Small intestine (tissue), 7 donors: ENCODE results near the gene ELK1. TPM values are rescaled to one million over a fixed set of nuclear protein-coding genes. Genes with fewer than 3 reads are reported as not detected.

Experiments used
- DNase-seq, 2 donors: peaks; one replicate each; pipeline versions ENCODE4 v3.0.0 to v3.0.0-alpha.2; 2013
- FAIRE-seq: peaks from 2 replicates; lab custom pipeline; 2012; peaks lifted over from hg19 to GRCh38; lab: Jason Lieb, UNC
- H3K27ac ChIP-seq, 3 donors: one replicate each; pipeline ENCODE4 v1.5.1; 2013; ENCODE audit warnings: low read length in 2 of 3, mild to moderate bottlenecking in 2 of 3, control low read depth in 1 of 3, inconsistent platforms in 1 of 3, low read depth in 1 of 3, moderate library complexity in 1 of 3
- H3K27me3 ChIP-seq, 3 donors: one replicate each; pipeline ENCODE4 v1.6.1; 2013; ENCODE audit warnings: low read length in 3 of 3, inconsistent platforms in 1 of 3; ENCODE audit not compliant: control insufficient read depth in 3 of 3, insufficient read depth in 3 of 3
- H3K36me3 ChIP-seq, 3 donors: one replicate each; pipeline ENCODE4 v1.6.1; 2013; ENCODE audit warnings: low read length in 3 of 3, inconsistent platforms in 1 of 3, low read depth in 1 of 3, mild to moderate bottlenecking in 1 of 3, moderate library complexity in 1 of 3; ENCODE audit not compliant: control insufficient read depth in 3 of 3, insufficient read depth in 2 of 3
- H3K4me1 ChIP-seq, 3 donors: one replicate each; pipeline ENCODE4 v1.6.1; 2013; ENCODE audit warnings: low read length in 2 of 3, inconsistent platforms in 1 of 3, low read depth in 1 of 3, mild to moderate bottlenecking in 1 of 3, moderate library complexity in 1 of 3; ENCODE audit not compliant: control insufficient read depth in 3 of 3, insufficient read depth in 2 of 3
- H3K4me3 ChIP-seq, 3 donors: one replicate each; pipeline ENCODE4 v1.5.1; 2013; ENCODE audit warnings: low read length in 3 of 3, control low read depth in 1 of 3, inconsistent platforms in 1 of 3, low read depth in 1 of 3, mild to moderate bottlenecking in 1 of 3, moderate library complexity in 1 of 3
- H3K9me3 ChIP-seq, 2 donors: one replicate each; pipeline ENCODE4 v1.6.1; 2013; ENCODE audit warnings: low read depth in 1 of 2, low read length in 1 of 2; ENCODE audit not compliant: control insufficient read depth in 2 of 2, insufficient read depth in 1 of 2
- WGBS, 3 donors: extraction: QIAGEN DNeasy Blood & Tissue Kit; methylation state at CpG; one replicate each; pipeline ENCODE4 v1.1.7; 2013; 5-methylcytosine and 5-hydroxymethylcytosine counted together
- polyA plus RNA-seq, 4 donors: library from polyadenylated mRNA; stranded (reverse) in 3 of 4; unstranded in 1 of 4; fragments of 200-250 nt in 3 of 4; fragments of 120-200 nt in 1 of 4; gene quantifications; one replicate each; pipeline versions ENCODE4 v1.2.1 to v1.2.3, GENCODE V29; 2013
- donor health status: healthy with polysubstance abuse.
- donor health status: control.
- donor health status: control.
- donor health status: Bipolar disorder and iron deficiency.
- donor health status: healthy.

ELK1 gene
- polyA plus RNA-seq, 4 donors = 8.7 to 21.9 (median 16.2) TPM

- peaks cover 0 to 4% (median 0%) of the 10 kb centered on the region in 3 donors for H3K4me1 ChIP-seq
- no peak for DNase-seq
- no peak overlapping the region for H3K4me3 ChIP-seq
- no peak for FAIRE-seq
- no peak overlapping the region for H3K27ac ChIP-seq
- peaks cover 0 to 9% (median 0%) of the 10 kb centered on the region in 3 donors for H3K36me3 ChIP-seq
- no peaks in the 10 kb centered on the region for H3K9me3 ChIP-seq
- 73 to 78% (median 73%) methylated on average over 11 of the region's 11 CpGs for WGBS, 3 donors
- no peaks in the 10 kb centered on the region for H3K27me3 ChIP-seq
These were observed 64.1 kb downstream of the ELK1 start for GRCh38 chrX:47586043-47586787.

Other genes with a start within 250 kb of the ELK1 start
- 1 to 10 TPM; 2.9 to 7.2 (median 3.1) TPM for gene ZNF41, start 167.3 kb downstream of the ELK1 start, polyA plus RNA-seq
- 10 to 100 TPM; 43.0 to 92.1 (median 68.6) TPM for gene ARAF, start 89.4 kb downstream of the ELK1 start, polyA plus RNA-seq
- 100 to 1,000 TPM in 1 of 4 donors, 10 to 100 TPM in 3; 19.5 to 196 (median 61.8) TPM for gene TIMP1, start 68.1 kb downstream of the ELK1 start, polyA plus RNA-seq
- 1 to 10 TPM in 2 of 4 donors, under 1 TPM in 1, not detected in 1; 0.27 to 3.0 (median 1.3) TPM for gene SYN1, start 30.7 kb downstream of the ELK1 start, polyA plus RNA-seq
- gene CFP, start 20.6 kb downstream of the ELK1 start, polyA plus RNA-seq = 1 to 10 TPM in 3 of 4 donors, under 1 TPM in 1; 0.45 to 5.5 (median 4.0) TPM
- gene UXT, start 8.6 kb upstream of the ELK1 start, polyA plus RNA-seq = 100 to 1,000 TPM; 131 to 221 (median 168) TPM
- 1 to 10 TPM in 3 of 4 donors, under 1 TPM in 1; 0.54 to 5.8 (median 2.0) TPM for gene ZNF81, start 186.3 kb upstream of the ELK1 start, polyA plus RNA-seq